NCI-H2107 (cell line): ENCODE results near the gene HPCA.

Experiments used
- DNase-seq: peaks from one replicate; lab custom pipeline; 2025; lab: John Stamatoyannopoulos, UW

The HPCA gene

GRCh38 chr1:32871364-32872191 lies 14.7 kb upstream of the HPCA start:
- DNase-seq: no peak

- no peak for DNase-seq
Measured at GRCh38 chr1:32872192-32872460, 14.2 kb upstream of the HPCA start.

DNA sequence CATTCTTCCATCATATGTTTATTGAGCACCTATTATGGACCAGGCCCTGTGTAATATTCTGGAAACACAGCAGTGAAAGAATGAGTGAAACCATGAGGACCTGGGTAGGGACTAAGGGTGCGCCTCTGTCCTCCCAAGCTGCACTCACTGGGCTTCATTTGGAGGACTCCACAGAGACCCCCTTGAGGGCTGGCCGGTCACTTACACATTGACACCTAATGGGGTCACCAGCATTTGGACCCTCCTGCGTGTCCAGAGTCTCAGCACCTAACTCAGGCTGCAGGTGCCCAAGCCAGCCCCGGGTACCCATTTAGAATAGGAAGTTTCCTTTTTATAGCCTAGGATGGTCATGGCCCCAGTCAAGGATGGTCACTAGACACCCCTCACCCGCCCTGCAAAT lies 12.8 kb upstream of the HPCA start:
- DNase-seq: no peak

DNA sequence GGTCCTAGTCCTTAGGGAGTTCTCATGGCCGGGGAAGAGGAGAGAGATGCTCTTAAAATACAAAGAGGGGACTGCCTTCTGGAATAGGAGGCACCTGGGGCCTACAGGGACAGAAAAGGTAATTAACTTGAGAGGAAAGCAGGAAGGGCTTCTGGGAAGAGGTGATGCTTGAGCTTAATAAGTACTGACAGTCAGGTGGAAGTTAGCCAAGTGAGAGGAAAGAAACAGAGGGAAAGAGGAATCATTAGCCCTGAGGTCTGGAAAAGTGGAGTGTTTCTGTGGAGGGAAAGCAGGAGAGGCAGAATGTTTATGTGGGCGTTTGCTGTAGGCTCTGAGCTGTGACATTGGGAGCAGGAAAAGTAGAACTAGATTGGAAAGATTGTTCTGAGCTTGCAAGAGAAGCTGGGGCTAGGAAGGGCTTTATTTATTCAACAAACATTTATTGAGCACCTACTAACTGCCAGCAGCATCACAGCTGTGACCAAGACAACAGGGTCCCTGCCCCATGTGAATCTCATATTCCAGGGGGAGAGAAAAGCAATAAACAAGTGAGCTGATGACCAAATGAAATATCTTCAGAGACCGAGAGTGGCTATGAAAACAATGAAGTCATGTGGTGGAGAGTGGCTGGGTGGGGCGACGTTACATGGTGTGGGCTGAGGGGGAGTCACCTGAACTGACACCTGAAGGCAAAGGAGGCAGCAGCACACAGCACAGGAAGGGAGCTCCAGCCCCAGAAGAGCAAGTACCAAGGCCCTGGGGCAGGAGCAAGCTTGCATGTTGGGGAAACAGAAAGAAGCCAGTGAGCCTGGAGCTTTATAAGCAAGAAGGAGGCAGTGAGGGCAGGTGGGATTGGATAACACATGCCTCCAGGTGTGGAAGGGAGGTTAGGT lies 11.2 kb upstream of the HPCA start:
- DNase-seq: no peak

DNA sequence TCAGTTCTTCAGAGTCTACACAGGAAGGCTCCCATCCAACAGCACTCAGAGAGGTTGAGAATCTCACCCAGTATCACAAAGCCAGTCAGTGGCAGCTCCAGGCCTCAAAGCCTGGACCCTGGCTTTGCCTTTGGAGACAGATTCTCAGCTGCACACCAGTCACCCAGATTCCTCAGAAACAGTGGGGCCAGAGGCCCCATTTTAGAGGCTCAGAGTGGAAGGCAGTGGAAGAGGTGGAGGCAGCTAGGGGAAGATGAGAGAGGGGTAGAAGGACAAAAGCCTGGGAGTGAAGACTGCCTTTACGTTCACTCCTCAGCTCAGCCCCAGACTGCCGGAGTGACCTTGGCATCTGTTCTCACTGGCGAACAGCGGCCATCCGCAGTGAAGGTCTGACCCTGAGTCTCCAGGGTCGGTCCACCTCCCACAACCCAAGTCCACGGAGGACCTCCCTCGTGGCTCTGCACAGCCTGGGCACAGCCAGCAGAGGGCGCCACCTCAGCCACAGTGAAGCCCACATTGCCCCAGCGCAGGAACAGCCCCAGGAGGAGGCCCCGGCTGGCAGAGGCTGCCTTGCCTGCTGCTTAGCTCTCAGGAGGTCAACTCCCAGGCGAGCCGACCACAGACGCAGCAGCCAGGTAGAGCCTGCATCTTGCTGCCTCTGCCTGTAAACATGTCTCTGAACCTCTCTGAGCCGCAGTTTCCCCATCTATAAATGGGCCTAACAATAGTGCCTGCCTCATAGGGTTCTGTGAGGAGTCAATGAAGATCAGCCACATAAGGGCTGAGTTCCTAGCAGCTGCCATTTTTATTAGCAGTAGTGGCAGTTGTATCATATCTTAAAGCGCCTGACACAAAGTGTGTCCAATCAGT lies 9.7 kb upstream of the HPCA start:
- no peak for DNase-seq

- no peak for DNase-seq
Measured at GRCh38 chr1:32877211-32878110, 8.8 kb upstream of the HPCA start.

DNA sequence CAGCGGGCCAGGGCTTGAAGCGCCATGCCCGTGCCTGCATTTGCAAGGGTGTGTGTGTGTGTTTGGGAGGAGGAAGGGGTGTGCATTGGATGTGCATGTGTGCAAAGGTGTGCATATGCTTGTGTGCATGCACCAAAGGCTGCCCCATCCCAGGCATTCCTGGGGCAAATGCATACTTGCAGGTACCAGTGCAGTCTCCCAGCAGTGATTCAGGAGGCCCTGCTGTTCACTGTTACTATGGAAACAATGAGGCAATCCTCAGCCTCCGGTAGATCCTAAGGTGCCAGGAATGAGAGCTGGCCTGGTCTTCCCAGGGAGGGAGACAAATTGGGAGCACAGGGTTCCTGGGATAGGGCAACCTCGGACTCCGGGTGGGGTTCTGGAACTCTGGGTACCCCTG lies 8.1 kb upstream of the HPCA start:
- DNase-seq: no peak

GRCh38 chr1:32878637-32879041 lies 7.7 kb upstream of the HPCA start:
- no peak for DNase-seq

DNA sequence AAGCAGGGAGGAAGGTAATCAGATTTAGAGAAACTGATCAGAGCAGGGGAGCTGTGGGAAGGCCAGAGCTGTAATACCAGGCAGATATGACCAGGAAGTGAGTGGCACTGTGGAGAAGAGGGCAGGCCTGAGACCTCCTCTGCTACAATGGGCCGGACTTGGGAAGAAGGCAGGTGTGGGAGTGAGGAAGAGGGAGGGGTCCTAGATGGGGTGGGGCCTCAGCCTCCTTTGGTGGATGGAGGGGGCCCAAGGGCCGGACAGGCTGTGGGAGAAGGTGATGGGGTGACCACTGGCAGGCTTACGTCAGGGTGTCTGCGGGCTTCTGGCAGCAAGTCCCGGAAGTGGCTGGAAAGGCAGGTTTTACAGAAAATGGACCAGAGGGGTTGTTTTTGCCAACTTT lies 5.0 kb upstream of the HPCA start:
- no peak for DNase-seq

GRCh38 chr1:32881871-32882850 lies 4.1 kb upstream of the HPCA start:
- DNase-seq: peak; percentile 37

DNA sequence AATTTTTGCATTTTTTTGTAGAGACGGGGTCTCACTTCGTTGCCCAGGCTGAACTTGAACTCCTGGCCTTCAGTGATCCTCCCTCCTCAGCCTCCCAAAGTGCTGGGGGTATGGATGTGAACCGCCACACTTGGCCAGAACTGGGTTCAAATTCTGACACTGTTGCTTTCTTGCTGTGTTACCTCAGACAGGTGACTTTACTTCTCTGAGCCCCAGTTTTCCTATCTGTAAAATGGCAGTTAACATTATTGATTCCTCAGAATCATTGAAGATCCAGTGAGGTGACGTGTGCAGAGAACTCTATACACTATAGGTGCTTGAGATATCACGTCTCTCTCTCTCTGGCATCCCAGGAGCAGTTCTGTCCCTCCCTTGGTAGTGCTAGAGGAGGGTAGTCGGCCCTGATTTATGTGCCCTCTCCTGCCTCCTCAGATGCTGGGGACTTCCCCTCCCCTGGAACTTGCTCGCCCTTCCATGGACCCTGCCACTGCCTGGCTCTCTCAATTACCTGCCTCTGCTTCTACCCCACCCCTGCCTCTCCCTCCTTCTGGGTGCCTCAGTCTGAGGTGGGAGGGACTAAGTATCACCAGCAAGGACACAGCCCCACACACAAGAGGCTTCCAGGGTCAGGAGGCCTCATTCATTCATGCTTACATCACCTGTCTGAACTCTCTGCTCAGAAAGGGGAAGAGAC lies 2.8 kb upstream of the HPCA start:
- no peak for DNase-seq

DNA sequence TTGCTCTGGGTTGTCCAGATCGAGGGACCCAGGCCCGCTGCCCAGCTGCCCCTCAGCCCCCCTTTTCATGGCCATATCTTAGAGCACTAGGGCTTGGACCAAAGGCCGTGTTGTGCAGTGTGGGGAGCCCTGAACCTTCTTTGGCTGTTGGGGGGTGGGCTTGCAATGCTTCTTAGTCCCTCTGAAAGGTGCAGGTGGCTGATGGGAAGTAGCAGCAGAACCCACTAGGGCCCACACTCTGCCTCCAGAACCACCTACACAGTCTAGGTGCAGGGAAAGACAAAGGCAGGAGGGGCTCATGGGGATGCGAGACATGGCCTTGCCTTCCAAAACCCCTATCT lies 2.3 kb upstream of the HPCA start:
- DNase-seq: no peak

GRCh38 chr1:32884726-32885125 lies 1.6 kb upstream of the HPCA start:
- no peak for DNase-seq

DNA sequence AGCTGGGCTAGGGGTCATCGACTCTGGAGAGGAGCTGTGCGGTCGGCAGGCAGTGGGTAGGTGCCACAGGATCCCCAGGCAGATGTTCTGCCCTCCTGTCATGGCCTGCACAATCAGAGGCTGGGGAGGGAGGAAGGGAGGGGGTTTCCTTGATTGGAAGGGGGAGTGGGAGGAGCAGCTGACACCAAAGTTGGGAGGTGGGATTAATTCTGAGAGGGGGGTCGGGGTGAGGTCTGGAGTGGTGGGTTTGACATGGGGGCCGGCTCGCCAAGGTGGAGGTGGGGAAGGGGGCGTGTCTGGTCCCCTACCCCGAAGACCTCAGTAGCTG lies 651 bp upstream of the HPCA start:
- no peak for DNase-seq

- DNase-seq: no peak
Measured at GRCh38 chr1:32886828-32887414, 630 bp downstream of the HPCA start.

DNA sequence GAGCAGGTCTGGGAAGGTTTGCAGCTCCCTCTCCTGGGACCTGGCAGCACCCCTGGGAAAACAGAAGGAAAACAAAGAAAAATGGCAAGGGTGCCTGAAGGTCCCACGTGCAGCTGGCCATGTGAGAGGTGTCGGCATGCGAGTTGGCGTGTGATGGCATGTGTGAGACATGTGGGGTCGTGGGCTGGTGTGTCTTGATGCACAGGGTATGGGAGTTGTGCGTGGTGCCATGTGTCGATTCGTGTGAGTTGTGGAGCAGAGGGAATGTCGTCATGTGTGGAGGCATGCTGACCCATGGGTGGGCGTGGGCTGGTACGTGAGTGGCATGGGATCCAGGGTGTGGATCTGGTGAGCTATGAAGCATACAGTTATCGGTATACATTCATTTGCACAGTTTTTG lies 1.3 kb downstream of the HPCA start:
- no peak for DNase-seq

GRCh38 chr1:32888134-32888533 lies 1.8 kb downstream of the HPCA start:
- DNase-seq: no peak

DNA sequence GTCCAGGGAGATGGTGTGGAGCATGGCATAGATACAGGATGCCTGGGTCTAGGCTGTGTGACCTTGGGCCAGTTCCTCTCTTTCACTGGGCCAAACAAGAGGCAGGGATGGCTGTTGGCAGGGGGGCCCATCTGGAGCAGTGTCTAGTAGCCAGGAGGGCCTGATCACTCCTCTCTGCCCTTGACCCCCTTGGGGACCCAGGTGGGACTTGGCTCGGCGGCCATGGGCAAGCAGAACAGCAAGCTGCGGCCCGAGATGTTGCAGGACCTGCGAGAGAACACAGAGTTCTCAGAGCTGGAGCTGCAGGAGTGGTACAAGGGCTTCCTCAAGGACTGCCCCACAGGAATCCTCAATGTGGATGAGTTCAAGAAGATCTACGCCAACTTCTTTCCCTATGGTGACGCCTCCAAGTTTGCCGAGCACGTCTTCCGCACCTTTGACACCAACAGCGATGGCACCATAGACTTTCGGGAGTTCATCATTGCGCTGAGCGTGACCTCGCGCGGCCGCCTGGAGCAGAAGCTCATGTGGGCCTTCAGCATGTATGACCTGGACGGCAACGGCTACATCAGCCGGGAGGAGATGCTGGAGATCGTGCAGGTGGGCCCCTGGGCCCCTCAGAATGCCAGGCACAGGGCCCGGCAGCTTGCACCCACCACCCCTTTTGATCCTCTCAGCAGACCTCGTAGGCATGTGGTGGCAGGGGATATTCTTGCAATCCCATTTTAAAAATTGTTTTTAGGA lies 2.6 kb downstream of the HPCA start:
- no peak for DNase-seq
